Vagina (tissue), 2 donors: ENCODE data around the gene TST. TPM values are rescaled to one million over a fixed set of nuclear protein-coding genes. Genes with fewer than 3 reads are reported as not detected.

Experiments
- DNase-seq, 2 donors: peaks; one replicate each; pipeline ENCODE4 v3.0.0-alpha.2; 2017; ENCODE audit errors: extremely low spot score in 2 of 2
- H3K27ac ChIP-seq: fragments of 200-600 bp; sonication (generic); one replicate; pipeline ENCODE4 v1.5.1; 2019
- H3K27me3 ChIP-seq: fragments of 200-600 bp; sonication (generic); one replicate; pipeline ENCODE4 v1.5.1; 2019
- H3K36me3 ChIP-seq, 2 donors: fragments of 200-600 bp; sonication (generic); one replicate each; pipeline ENCODE4 v1.5.1; 2017 to 2019
- H3K4me1 ChIP-seq: fragments of 200-600 bp; sonication (generic); one replicate; pipeline ENCODE4 v1.5.1; 2019
- H3K4me3 ChIP-seq, 2 donors: fragments of 200-600 bp; sonication (generic); 1 replicate in 1 of 2; 2 replicates in 1 of 2; pipeline ENCODE4 v1.5.1; 2016 to 2019
- H3K9me3 ChIP-seq: fragments of 200-600 bp; sonication (generic); one replicate; pipeline ENCODE4 v1.5.1; 2019
- CTCF ChIP-seq, 3 experiments: fragments of 450-650 bp in 2 of 3; fragments of 200-600 bp in 1 of 3; sonication (generic) in 1 of 3; IDR thresholded peaks; one replicate each; pipeline ENCODE4 v1.5.1; 2017 to 2019; ENCODE audit warnings: antibody characterized with exemption in 3 of 3, mild to moderate bottlenecking in 2 of 3, moderate library complexity in 2 of 3
- POLR2A ChIP-seq, 2 donors: fragments of 450-650 bp; IDR thresholded peaks; one replicate each; pipeline ENCODE4 v1.6.1; 2017; ENCODE audit warnings: antibody characterized with exemption in 2 of 2, mild to moderate bottlenecking in 2 of 2, moderate library complexity in 2 of 2
- POLR2AphosphoS5 ChIP-seq, 2 donors: sonication (generic); formaldehyde crosslinking; IDR thresholded peaks; one replicate each; pipeline ENCODE4 v1.9.0; 2017; ENCODE audit warnings: antibody characterized with exemption in 2 of 2, mild to moderate bottlenecking in 2 of 2, low read depth in 1 of 2; ENCODE audit not compliant: insufficient read depth in 1 of 2
- intact Hi-C: fragments of 100-400 bp; cut with DNase I; formaldehyde crosslinking; loops from one replicate; pipeline ENCODE4 v1.15.1; 2023
- total RNA-seq: library from RNA; depleted of rRNA; stranded (reverse); fragments of >200 nt; gene quantifications from one replicate; pipeline ENCODE4 v1.2.3, GENCODE V29; 2016

TST gene
- total RNA-seq, 1 donor from 2014 or later, result 50.8 TPM

GRCh38 chr22:37053310-37054055, 34.2 kb upstream of the TST start:
- no peaks in the 10 kb centered on the region for H3K9me3 ChIP-seq
- H3K27me3 ChIP-seq, result no peaks in the 10 kb centered on the region
- H3K4me3 ChIP-seq, result no peak overlapping the region
- DNase-seq, result no peak
- H3K36me3 ChIP-seq, result peaks cover 0 to 18% of the 10 kb centered on the region in 2 donors
- H3K27ac ChIP-seq, result peak overlapping the region; percentile 53
- TF ChIP-seq POLR2AphosphoS5 (IDR thresholded peaks at IDR 0.05; ENCODE audit: insufficient read depth in 1 of 2, low read depth in 1 of 2) (no peak), CTCF (IDR thresholded peaks at IDR 0.05) (no peak), POLR2A (IDR thresholded peaks at IDR 0.05) (no peak)
- intact Hi-C loops, result no loop called here
- peaks cover 33% of the 10 kb centered on the region for H3K4me1 ChIP-seq

- Histone ChIP-seq H3K4me1 (peaks cover 33% of the 10 kb centered on the region), H3K4me3 (peak overlapping the region; percentile 74 to 75), H3K27me3 (no peaks in the 10 kb centered on the region), H3K9me3 (no peaks in the 10 kb centered on the region), H3K27ac (peak overlapping the region; percentile 53), H3K36me3 (peaks cover 0 to 14% of the 10 kb centered on the region in 2 donors)
- intact Hi-C loops, result no loop called here
- TF ChIP-seq CTCF (IDR thresholded peaks at IDR 0.05) (no peak), POLR2AphosphoS5 (IDR thresholded peaks at IDR 0.05; ENCODE audit: insufficient read depth in 1 of 2, low read depth in 1 of 2) (no peak), POLR2A (IDR thresholded peaks at IDR 0.05) (no peak)
- no peak for DNase-seq
These were observed 33.4 kb upstream of the TST start for GRCh38 chr22:37052386-37053309.

- peaks cover 33% of the 10 kb centered on the region for H3K4me1 ChIP-seq
- DNase-seq, result no peak
- no peaks in the 10 kb centered on the region for H3K9me3 ChIP-seq
- H3K27me3 ChIP-seq, result no peaks in the 10 kb centered on the region
- intact Hi-C loops, result no loop called here
- H3K36me3 ChIP-seq, result peaks cover 0 to 6% of the 10 kb centered on the region in 2 donors
- H3K27ac ChIP-seq, result peak within 1 kb of the TSS; percentile 53
- TF ChIP-seq CTCF (IDR thresholded peaks at IDR 0.05) (no peak), POLR2AphosphoS5 (IDR thresholded peaks at IDR 0.05; ENCODE audit: insufficient read depth in 1 of 2, low read depth in 1 of 2) (no peak), POLR2A (IDR thresholded peaks at IDR 0.05) (no peak)
- H3K4me3 ChIP-seq, result peak within 1 kb of the TSS; percentile 74 to 75
These were observed 32.4 kb upstream of the TST start, which contains the start of gene KCTD17 for GRCh38 chr22:37051391-37052385. Gene KCTD17 (plus strand): TSS chr22:37051742. CDS start chr22:37051761, 19 bp downstream.

- no peak for DNase-seq
- Histone ChIP-seq H3K27me3 (no peaks in the 10 kb centered on the region), H3K27ac (no peak overlapping the region), H3K4me1 (peaks cover 33% of the 10 kb centered on the region), H3K4me3 (peak overlapping the region; percentile 74 to 75), H3K36me3 (no peaks in the 10 kb centered on the region), H3K9me3 (no peaks in the 10 kb centered on the region)
- intact Hi-C loops, result no loop called here
- TF ChIP-seq CTCF (IDR thresholded peaks at IDR 0.05) (no peak), POLR2AphosphoS5 (IDR thresholded peaks at IDR 0.05; ENCODE audit: insufficient read depth in 1 of 2, low read depth in 1 of 2) (no peak), POLR2A (IDR thresholded peaks at IDR 0.05) (no peak)
These were observed 31.7 kb upstream of the TST start for GRCh38 chr22:37050913-37051312.
